Small intestine (tissue), 7 donors: Measurements from ENCODE around the gene RHOC. TPM values are rescaled to one million over a fixed set of nuclear protein-coding genes. Genes with fewer than 3 reads are reported as not detected.
A peak's percentile ranks its signal among the peaks of the same experiment; 100 is the strongest.

ENCODE experiments used
- DNase-seq, 2 donors: peaks; one replicate each; pipeline versions ENCODE4 v3.0.0 to v3.0.0-alpha.2; 2013
- FAIRE-seq: peaks from 2 replicates; lab custom pipeline; 2012; peaks lifted over from hg19 to GRCh38; lab: Jason Lieb, UNC
- H3K27ac ChIP-seq, 3 donors: one replicate each; pipeline ENCODE4 v1.5.1; 2013; ENCODE audit warnings: low read length in 2 of 3, mild to moderate bottlenecking in 2 of 3, control low read depth in 1 of 3, inconsistent platforms in 1 of 3, low read depth in 1 of 3, moderate library complexity in 1 of 3
- H3K27me3 ChIP-seq, 3 donors: one replicate each; pipeline ENCODE4 v1.6.1; 2013; ENCODE audit warnings: low read length in 3 of 3, inconsistent platforms in 1 of 3; ENCODE audit not compliant: control insufficient read depth in 3 of 3, insufficient read depth in 3 of 3
- H3K36me3 ChIP-seq, 3 donors: one replicate each; pipeline ENCODE4 v1.6.1; 2013; ENCODE audit warnings: low read length in 3 of 3, inconsistent platforms in 1 of 3, low read depth in 1 of 3, mild to moderate bottlenecking in 1 of 3, moderate library complexity in 1 of 3; ENCODE audit not compliant: control insufficient read depth in 3 of 3, insufficient read depth in 2 of 3
- H3K4me1 ChIP-seq, 3 donors: one replicate each; pipeline ENCODE4 v1.6.1; 2013; ENCODE audit warnings: low read length in 2 of 3, inconsistent platforms in 1 of 3, low read depth in 1 of 3, mild to moderate bottlenecking in 1 of 3, moderate library complexity in 1 of 3; ENCODE audit not compliant: control insufficient read depth in 3 of 3, insufficient read depth in 2 of 3
- H3K4me3 ChIP-seq, 3 donors: one replicate each; pipeline ENCODE4 v1.5.1; 2013; ENCODE audit warnings: low read length in 3 of 3, control low read depth in 1 of 3, inconsistent platforms in 1 of 3, low read depth in 1 of 3, mild to moderate bottlenecking in 1 of 3, moderate library complexity in 1 of 3
- H3K9me3 ChIP-seq, 2 donors: one replicate each; pipeline ENCODE4 v1.6.1; 2013; ENCODE audit warnings: low read depth in 1 of 2, low read length in 1 of 2; ENCODE audit not compliant: control insufficient read depth in 2 of 2, insufficient read depth in 1 of 2
- WGBS, 3 donors: extraction: QIAGEN DNeasy Blood & Tissue Kit; methylation state at CpG; one replicate each; pipeline ENCODE4 v1.1.7; 2013; 5-methylcytosine and 5-hydroxymethylcytosine counted together
- polyA plus RNA-seq, 4 donors: library from polyadenylated mRNA; stranded (reverse) in 3 of 4; unstranded in 1 of 4; fragments of 200-250 nt in 3 of 4; fragments of 120-200 nt in 1 of 4; gene quantifications; one replicate each; pipeline versions ENCODE4 v1.2.1 to v1.2.3, GENCODE V29; 2013
- donor health status: healthy with polysubstance abuse.
- donor health status: control.
- donor health status: control.
- donor health status: Bipolar disorder and iron deficiency.
- donor health status: healthy.

Gene RHOC
- polyA plus RNA-seq, 4 donors: 235 to 1,126 (median 700) TPM

GRCh38 chr1:112703706-112704105 is 3.2 kb downstream of the RHOC start:
- Histone ChIP-seq H3K4me1 (peaks cover 16 to 72% (median 27%) of the 10 kb centered on the region in 3 donors), H3K27me3 (no peaks in the 10 kb centered on the region), H3K9me3 (no peaks in the 10 kb centered on the region), H3K36me3 (peaks cover 7 to 50% (median 10%) of the 10 kb centered on the region in 3 donors), H3K4me3 (no peak overlapping the region), H3K27ac (peak overlapping the region in 1 of 3 donors; percentile 94)
- DNase-seq (no peak), FAIRE-seq (no peak)
- WGBS, 3 donors: 81 to 86% (median 83%) methylated on average over 8 of the region's 8 CpGs

GRCh38 chr1:112702420-112703261 is 4.3 kb downstream of the RHOC start:
- Histone ChIP-seq H3K4me1 (peaks cover 16 to 82% (median 28%) of the 10 kb centered on the region in 3 donors), H3K27me3 (no peaks in the 10 kb centered on the region), H3K9me3 (no peaks in the 10 kb centered on the region), H3K36me3 (peaks cover 10 to 61% (median 10%) of the 10 kb centered on the region in 3 donors), H3K4me3 (no peak overlapping the region), H3K27ac (peak overlapping the region; percentile 28 to 93 (median 88))
- 76 to 83% (median 82%) methylated on average over 12 of the region's 12 CpGs for WGBS, 3 donors
- DNase-seq (no peak), FAIRE-seq (no peak)

- WGBS, 3 donors: 57 to 65% (median 65%) methylated on average over 3 of the region's 3 CpGs
- peak overlapping the region; percentile 69 to 93 (median 88) for H3K27ac ChIP-seq
- no peak for DNase-seq
- FAIRE-seq: no peak
- peaks cover 16 to 84% (median 28%) of the 10 kb centered on the region in 3 donors for H3K4me1 ChIP-seq
- H3K36me3 ChIP-seq: peaks cover 10 to 64% (median 10%) of the 10 kb centered on the region in 3 donors
- H3K4me3 ChIP-seq: no peak overlapping the region
- H3K27me3 ChIP-seq: no peaks in the 10 kb centered on the region
- H3K9me3 ChIP-seq: no peaks in the 10 kb centered on the region
These were observed 4.9 kb downstream of the RHOC start for GRCh38 chr1:112702067-112702395.

GRCh38 chr1:112701227-112702066 is 5.5 kb downstream of the RHOC start:
- peaks cover 16 to 88% (median 28%) of the 10 kb centered on the region in 3 donors for H3K4me1 ChIP-seq
- H3K36me3 ChIP-seq: peaks cover 10 to 70% (median 10%) of the 10 kb centered on the region in 3 donors
- no peaks in the 10 kb centered on the region for H3K27me3 ChIP-seq
- peak overlapping the region; percentile 69 to 93 (median 88) for H3K27ac ChIP-seq
- no peak for FAIRE-seq
- no peak overlapping the region for H3K4me3 ChIP-seq
- 68 to 84% (median 79%) methylated on average over 14 to 17 of the region's 17 CpGs for WGBS, 3 donors
- DNase-seq: no peak
- no peaks in the 10 kb centered on the region for H3K9me3 ChIP-seq

- Histone ChIP-seq H3K4me1 (peaks cover 16 to 84% (median 24%) of the 10 kb centered on the region in 3 donors), H3K9me3 (no peaks in the 10 kb centered on the region), H3K27ac (peak overlapping the region; percentile 69 to 93 (median 88)), H3K36me3 (peaks cover 10 to 79% (median 14%) of the 10 kb centered on the region in 3 donors), H3K27me3 (no peaks in the 10 kb centered on the region), H3K4me3 (no peak overlapping the region)
- 33 to 43% (median 36%) methylated on average over 7 of the region's 7 CpGs for WGBS, 3 donors
- FAIRE-seq: no peak
- peak; percentile 89 to 96 for DNase-seq
These were observed 6.4 kb downstream of the RHOC start for GRCh38 chr1:112700290-112701226.

- Histone ChIP-seq H3K9me3 (no peaks in the 10 kb centered on the region), H3K4me1 (peaks cover 16 to 76% (median 23%) of the 10 kb centered on the region in 3 donors), H3K36me3 (peaks cover 15 to 89% (median 15%) of the 10 kb centered on the region in 3 donors), H3K4me3 (no peak overlapping the region), H3K27me3 (no peaks in the 10 kb centered on the region), H3K27ac (peak overlapping the region; percentile 69 to 93 (median 88))
- 35 to 59% (median 44%) methylated on average over 13 of the region's 13 CpGs for WGBS, 3 donors
- no peak for FAIRE-seq
- DNase-seq: peak; percentile 59 to 65
These were observed 7.3 kb downstream of the RHOC start for GRCh38 chr1:112699425-112700144.
